HG03521 (cell line): ENCODE measurements around the gene ZNF500.
"Not testable (repeated sequence)": the region's sequence is repeated elsewhere in the genome, so short reads cannot be mapped to it uniquely, and the experiment has no call there.

ENCODE experiments used
- ATAC-seq: cut with Tn5 transposase; IDR thresholded peaks from one replicate; pipeline ENCODE4 v1.9.1; 2021; ENCODE audit warnings: mild to moderate bottlenecking, moderate library complexity; ENCODE audit not compliant: unreplicated experiment

The ZNF500 gene

GRCh38 chr16:4746991-4747574 is 19.9 kb downstream of the ZNF500 start:
- no peak for ATAC-seq

GRCh38 chr16:4746215-4746614 is 20.7 kb downstream of the ZNF500 start:
- no peak for ATAC-seq

DNA sequence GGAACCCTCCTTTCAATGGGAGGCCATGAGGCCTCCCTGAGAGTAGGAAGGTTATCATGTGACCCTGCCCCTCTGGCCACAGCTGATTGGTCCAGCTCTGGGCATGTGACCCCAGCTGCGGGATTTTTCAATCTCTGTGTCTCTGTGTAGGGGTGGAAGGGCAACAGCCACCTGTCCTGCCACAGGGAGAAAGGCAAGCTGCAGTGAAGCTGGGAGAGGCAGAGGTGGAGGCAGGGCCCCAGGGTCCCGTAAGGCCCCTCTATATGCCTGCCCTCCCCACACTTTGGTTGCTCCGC is 21.7 kb downstream of the ZNF500 start:
- no peak for ATAC-seq

DNA sequence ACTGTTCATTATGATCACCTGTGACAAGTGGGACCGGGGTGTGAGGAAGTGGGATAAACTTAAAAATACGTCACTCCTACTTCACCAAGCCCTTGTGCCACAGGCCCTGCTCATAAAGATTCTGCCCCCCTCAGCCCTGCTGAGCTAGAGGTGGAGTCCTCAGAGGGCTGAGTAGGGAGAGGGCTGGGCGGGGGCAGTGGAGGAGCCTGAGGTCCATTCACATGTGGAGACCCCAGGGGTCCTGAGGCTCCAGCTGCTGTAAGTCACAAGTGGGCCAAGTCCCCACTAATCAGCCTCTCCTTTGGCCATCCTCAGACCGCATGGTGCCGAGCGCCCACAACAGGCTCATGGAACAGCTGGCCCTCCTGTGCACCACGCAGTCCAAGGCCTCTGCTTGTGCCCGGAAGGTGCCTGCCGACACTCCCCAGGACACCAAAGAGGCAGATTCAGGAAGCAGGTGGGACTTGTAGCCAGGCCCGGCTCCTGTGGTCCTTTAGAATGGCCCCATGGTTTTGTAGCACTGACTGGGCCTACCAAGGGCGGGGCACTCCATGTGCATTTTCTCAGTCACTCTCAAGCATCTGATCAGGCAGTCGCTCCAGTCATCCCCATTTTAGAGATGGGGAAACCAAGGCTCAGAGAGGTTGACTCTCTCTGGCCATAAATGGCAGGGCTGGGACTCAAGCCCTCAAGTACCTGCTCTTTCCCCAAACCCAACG is 22.2 kb downstream of the ZNF500 start:
- no peak for ATAC-seq

DNA sequence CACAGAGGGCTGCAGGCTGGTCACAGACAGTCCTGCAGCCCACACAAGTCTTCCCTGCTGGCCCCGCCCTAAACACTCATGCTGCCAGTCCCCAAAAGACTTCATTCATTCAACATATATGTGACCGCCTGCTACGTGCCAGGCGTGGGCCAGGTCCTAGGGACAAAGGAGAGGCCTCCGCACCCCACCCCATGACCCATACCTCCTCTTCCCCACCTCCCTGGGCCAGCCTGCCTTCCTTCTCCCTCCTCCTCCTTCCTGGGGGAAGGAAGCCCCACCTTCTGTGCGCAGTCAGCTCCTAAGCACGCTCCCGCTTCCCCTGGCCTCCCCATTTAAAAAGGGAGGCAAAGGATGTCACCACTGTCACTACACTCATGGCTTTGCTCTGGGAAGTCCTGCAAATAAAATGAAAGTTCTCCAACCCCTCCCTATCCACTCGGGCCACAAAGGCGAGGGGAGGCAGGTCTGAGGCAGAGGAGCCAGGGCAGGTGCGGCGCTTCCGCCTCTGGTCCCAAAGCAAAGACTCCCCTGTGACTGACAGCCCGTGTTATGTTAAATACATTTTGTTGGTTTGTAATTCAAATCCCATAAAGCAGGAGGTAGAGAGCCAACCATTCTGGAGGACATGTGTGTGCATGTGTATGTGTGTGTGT is 23.6 kb downstream of the ZNF500 start:
- no peak for ATAC-seq

DNA sequence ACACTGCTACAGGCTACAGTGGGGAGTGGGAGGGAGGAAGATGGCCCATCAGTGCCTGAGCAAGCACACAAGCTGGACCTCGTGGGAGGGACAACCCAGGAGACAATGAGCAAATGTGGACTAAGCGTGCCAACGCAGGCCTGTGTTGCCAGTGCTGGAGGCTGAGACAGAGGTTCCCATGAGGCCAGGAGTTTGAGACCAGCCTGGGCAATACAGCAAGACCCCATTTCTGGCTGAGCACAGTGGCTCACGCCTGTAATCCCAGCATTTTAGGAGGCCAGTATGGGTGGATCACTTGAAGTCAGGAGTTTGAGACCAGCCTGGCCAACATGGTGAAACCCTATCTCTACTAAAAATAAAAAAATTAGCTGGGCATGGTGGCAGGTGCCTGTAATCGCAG is 28.6 kb downstream of the ZNF500 start:
- not testable (repeated sequence) for ATAC-seq

- no peak for ATAC-seq
Observed at GRCh38 chr16:4737545-4737944, 29.4 kb downstream of the ZNF500 start.

GRCh38 chr16:4736546-4736945 is 30.4 kb downstream of the ZNF500 start:
- no peak for ATAC-seq

- ATAC-seq = peak; percentile 53
Observed at GRCh38 chr16:4734730-4735535, 32.0 kb downstream of the ZNF500 start.

DNA sequence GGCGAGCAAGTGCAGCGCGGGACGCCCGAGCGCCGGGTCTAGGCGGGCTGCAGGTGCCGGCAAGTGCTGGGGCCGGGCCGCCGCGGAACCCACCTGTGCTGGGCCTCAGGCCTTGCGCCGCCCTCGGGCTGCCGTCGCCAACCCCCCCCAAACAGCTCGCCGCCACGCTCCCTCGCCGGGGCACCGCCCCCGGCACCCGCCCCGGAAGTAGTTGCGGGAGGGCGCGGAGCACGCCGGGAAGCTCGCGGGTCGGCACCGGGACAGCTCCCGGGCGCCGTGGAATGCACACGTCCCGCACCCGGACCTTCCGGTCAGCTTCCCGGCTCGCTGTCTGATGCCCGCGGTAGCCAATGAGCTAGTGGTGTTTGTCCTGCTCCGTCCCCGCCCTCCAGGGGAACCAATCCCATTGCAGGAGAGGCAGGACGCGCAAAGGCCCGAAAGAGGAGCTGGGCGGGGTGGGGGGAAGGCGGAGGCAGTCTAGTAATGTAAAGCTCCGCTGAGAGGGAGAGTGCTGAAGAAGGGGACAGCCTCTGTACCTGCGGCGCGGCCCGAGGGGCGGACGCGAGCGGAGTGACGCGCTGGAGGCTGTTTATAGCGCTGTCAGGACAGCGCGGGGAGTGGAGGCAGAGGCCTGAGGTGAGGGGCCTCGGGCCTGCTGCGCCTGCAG is 32.8 kb downstream of the ZNF500 start, which contains the start of the genes ANKS3 and DNAAF8:
Gene ANKS3 (minus strand): TSS at position 209 of the 667 bp plus-strand sequence. CDS start 4,122 bp downstream, outside the sequence.
Gene DNAAF8 (plus strand): TSS at position 475 of the 667 bp plus-strand sequence. CDS start 1,978 bp downstream, outside the sequence.
- ATAC-seq = peak; percentile 78

- ATAC-seq = peak; percentile 1
Observed at GRCh38 chr16:4733747-4734062, 33.3 kb downstream of the ZNF500 start.

- ATAC-seq = no peak
Observed at GRCh38 chr16:4733211-4733742, 33.7 kb downstream of the ZNF500 start.

DNA sequence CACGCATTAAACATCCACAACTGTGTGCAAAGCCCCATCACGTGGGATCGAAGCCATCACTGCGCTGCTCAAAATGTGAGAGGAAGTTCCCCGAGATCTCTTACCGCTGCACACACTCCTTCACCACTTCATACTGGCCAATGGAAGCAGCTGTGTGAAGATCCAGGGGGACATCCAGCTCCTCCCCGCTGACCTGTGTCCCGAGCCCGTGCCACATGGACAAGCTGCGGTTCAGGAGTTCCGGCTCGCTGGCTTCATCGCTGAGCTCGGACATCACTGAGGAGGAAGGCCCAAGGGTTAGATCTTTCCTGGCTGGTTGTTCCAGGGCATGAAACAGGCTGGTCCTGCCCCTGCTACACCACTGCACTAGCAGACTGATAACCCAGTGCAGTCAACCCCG is 37.1 kb downstream of the ZNF500 start:
- ATAC-seq = no peak

- no peak for ATAC-seq
Observed at GRCh38 chr16:4728676-4729075, 38.3 kb downstream of the ZNF500 start.

DNA sequence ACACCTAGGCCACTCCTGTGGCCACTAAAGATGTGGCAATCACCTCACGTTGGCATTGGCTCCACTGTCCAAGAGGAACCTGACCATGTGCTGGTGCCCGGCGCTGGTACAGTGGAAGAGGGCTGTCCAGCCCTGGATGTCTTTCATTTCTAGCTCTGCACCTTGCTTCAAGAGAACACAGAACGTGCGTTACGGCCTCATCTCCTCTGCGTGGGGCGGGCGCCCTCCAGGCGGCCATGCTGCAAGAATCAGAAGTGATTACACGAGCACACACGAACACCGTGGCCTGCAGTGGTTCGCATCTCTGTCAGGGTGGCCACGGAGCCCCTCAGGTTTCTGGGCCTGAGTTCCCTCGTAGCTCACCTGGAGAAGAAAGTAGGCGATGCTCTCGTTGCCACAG is 40.3 kb downstream of the ZNF500 start:
- no peak for ATAC-seq

DNA sequence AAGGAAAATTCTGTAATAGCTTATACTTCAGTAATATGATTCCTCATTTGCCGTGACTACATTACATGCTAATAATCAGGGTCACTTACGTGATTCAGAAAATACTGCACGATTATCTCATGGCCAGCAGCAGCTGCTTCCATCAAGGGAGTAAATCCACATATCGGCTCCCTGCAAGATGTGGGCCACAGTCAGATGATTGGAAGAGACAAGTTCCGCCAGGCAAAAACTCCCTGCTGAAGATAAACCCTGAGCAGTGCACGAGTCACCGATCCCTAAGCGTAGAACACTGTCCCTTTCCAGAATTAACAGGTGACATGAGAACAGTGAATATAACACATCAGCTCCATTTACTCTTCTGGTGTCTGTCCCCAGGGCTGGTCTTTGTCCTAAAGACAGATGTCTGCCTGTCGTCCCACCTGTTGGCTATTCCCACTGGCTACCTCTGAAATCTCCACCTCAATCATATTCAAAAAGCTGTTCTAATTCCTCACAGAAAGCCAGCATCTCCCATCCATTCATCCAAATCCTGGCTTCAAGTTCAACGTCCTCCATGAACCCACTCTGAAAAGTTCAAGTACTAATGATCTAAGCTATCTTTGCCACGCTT is 42.2 kb downstream of the ZNF500 start:
- no peak for ATAC-seq

DNA sequence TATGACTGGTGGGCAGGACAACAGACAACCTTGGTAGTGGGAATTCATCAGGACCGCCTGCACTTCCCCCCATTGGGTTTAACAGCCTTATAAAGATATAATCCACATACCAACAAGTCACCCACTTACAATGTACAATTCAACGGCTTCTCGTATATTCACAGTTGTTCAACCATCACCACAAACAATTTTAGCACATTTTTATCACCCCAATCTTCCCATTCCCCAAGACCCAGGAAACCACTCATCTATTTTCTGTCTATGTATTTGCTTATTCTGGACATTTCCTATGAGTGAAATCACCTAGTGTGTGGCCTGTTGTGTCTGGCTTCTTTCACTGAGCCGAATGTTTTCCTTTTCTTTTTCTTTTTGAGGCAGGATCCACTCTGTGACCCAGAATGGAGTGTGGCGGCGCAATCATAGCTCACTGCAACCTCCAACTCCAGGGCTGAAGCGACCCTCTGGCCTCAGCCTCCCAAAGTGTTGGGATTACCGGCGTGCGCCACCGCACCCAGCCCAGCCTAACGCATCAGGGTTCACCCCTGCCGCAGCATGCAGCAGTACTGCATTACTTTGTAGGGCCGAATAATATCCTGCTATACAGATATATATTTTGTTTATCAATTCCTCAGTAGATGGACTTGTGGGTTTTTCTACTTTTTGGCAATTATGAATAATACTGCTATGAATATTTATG is 43.7 kb downstream of the ZNF500 start:
- no peak for ATAC-seq

DNA sequence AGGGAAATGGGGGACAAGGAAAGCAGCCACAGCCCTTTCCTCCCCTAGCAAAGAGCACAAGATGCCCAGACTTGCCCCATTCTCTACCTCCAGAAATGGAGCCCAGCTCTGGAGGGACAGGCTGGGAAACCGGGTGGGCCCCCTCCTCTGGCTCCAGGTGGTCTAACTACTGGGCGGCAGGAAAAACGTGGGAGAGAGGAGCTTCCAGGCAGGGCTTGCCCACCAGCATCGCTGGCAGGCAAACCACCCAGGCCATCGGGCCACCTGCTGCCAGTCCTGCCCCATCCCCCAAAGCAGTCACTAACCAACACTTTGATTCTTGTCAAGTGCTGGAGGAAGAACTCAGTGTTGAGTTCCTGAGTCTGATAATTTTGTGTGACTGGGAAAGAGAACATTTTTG is 48.5 kb downstream of the ZNF500 start:
- no peak for ATAC-seq

DNA sequence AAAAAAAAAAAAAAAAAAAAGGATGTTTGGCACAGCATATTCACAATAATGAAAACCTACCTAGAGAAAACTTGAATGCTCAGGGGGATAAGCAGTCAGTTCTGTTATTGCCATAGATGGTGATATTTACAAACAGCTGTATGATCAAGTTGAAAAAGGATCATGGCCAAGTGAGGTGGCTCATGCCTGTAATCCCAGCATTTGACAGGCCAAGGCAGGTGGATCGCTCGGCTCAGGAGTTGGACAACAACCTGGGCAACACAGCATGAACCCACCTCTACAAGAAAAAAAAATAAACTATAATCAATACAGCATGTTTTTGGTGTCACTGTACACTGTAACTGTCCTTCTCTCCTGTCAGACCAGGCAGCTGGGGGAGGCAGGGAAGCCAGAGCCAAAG is 52.0 kb downstream of the ZNF500 start:
- ATAC-seq = no peak
